Prostate gland (tissue), 2 donors: ENCODE data around the gene PIRT.

Source experiments
- POLR2A ChIP-seq: fragments of 450-650 bp; IDR thresholded peaks from one replicate; pipeline ENCODE4 v1.6.1; 2016; ENCODE audit warnings: antibody characterized with exemption, mild to moderate bottlenecking
- TF ChIP-seq, protein P1 (sequence below), 4 experiments: fragments of 200-600 bp in 2 of 4; fragments of 450-650 bp in 2 of 4; sonication (generic) in 2 of 4; IDR thresholded peaks; 1 replicate in 3 of 4; 2 replicates in 1 of 4; pipeline ENCODE4 v1.5.1; 2016 to 2019; ENCODE audit warnings: antibody characterized with exemption in 4 of 4, mild to moderate bottlenecking in 2 of 4, moderate library complexity in 2 of 4

DNA sequence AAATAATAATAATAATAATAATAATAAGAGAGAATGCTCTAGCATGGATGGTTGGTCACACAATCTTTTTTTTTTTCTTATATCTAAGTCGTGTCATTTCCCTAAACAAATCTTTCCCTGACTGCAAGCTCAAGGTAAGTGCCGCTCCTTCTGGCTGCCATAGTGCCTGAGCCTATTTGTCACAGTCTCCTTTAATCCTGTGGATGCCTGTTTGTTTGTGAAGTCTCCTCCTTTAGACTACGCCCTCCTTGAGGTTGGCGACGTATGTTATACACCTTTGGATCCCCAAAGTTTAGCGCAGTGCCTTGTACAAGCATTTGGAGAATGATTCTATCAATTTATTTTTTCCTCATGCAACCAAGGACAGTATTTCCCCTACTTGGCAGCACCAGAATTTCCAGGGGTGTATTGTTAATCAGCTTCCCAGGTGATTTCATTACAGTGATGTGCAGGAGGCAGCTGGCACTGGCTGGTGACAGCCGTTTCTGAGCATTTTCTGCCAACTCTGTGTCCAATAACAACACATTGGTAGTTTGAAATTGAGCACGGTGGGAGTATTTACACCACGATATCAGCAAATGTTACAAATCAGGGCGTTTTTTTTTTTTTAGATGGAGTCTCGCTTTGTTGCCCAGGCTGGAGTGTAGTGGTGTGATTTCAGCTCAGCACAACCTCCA is 60.6 kb downstream of the PIRT start:
- TF ChIP-seq, protein P1, sequence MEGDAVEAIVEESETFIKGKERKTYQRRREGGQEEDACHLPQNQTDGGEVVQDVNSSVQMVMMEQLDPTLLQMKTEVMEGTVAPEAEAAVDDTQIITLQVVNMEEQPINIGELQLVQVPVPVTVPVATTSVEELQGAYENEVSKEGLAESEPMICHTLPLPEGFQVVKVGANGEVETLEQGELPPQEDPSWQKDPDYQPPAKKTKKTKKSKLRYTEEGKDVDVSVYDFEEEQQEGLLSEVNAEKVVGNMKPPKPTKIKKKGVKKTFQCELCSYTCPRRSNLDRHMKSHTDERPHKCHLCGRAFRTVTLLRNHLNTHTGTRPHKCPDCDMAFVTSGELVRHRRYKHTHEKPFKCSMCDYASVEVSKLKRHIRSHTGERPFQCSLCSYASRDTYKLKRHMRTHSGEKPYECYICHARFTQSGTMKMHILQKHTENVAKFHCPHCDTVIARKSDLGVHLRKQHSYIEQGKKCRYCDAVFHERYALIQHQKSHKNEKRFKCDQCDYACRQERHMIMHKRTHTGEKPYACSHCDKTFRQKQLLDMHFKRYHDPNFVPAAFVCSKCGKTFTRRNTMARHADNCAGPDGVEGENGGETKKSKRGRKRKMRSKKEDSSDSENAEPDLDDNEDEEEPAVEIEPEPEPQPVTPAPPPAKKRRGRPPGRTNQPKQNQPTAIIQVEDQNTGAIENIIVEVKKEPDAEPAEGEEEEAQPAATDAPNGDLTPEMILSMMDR (IDR thresholded peaks at IDR 0.05): no peak
- TF ChIP-seq POLR2A: no peak
